Right lobe of liver (tissue), 6 donors: ENCODE measurements around the gene PPM1H. TPM values are rescaled to one million over a fixed set of nuclear protein-coding genes. Genes with fewer than 3 reads are reported as not detected.

Experiments
- ATAC-seq, 4 donors: fragments of 200-7000 bp; cut with Tn5 transposase; one replicate each; pipeline ENCODE4 v1.9.1; 2020; ENCODE audit warnings: mild to moderate bottlenecking in 4 of 4, moderate library complexity in 4 of 4
- DNase-seq, 3 donors: peaks; one replicate each; pipeline ENCODE4 v3.0.0-alpha.2; 2020
- H3K27ac ChIP-seq, 3 donors: fragments of 200-600 bp; one replicate each; pipeline ENCODE4 v1.8.0; 2022
- H3K27me3 ChIP-seq, 2 donors: fragments of 200-600 bp; one replicate each; pipeline ENCODE4 v1.8.0; 2022
- H3K36me3 ChIP-seq, 4 donors: fragments of 200-600 bp; sonication (generic) in 1 of 4; one replicate each; pipeline versions ENCODE4 v1.5.1 to v1.8.0; 2017 to 2022; ENCODE audit warnings: control low read depth in 1 of 4
- H3K4me1 ChIP-seq, 4 donors: fragments of 200-600 bp; sonication (generic) in 1 of 4; one replicate each; pipeline versions ENCODE4 v1.5.1 to v1.8.0; 2017 to 2022; ENCODE audit warnings: control low read depth in 1 of 4
- H3K4me3 ChIP-seq, 3 donors: fragments of 200-600 bp; one replicate each; pipeline ENCODE4 v1.8.0; 2022
- H3K9me3 ChIP-seq, 4 donors: fragments of 200-600 bp; sonication (generic) in 1 of 4; one replicate each; pipeline versions ENCODE4 v1.5.1 to v1.8.0; 2017 to 2022; ENCODE audit warnings: control low read depth in 1 of 4
- CTCF ChIP-seq, 4 donors: fragments of 200-600 bp in 3 of 4; fragments of 450-650 bp in 1 of 4; IDR thresholded peaks; one replicate each; pipeline versions ENCODE4 v1.5.1 to v1.8.0; 2016 to 2022; ENCODE audit warnings: antibody characterized with exemption in 4 of 4, mild to moderate bottlenecking in 2 of 4
- POLR2A ChIP-seq: fragments of 450-650 bp; IDR thresholded peaks from one replicate; pipeline ENCODE4 v1.6.1; 2017; ENCODE audit warnings: antibody characterized with exemption, mild to moderate bottlenecking
- WGBS: methylation state at CpG from one replicate; pipeline ENCODE4 v1.1.6; 2018; ENCODE audit warnings: low coverage, low lambda C conversion rate; ENCODE audit not compliant: insufficient coverage; ENCODE audit errors: missing lambda C conversion rate; 5-methylcytosine and 5-hydroxymethylcytosine counted together
- intact Hi-C, 2 donors: fragments of 100-400 bp; cut with DNase I; formaldehyde crosslinking; loops; one replicate each; pipeline versions ENCODE4 v1.11.2 to v1.14.1; 2022
- long read RNA-seq: library from polyadenylated mRNA; unstranded; transcript quantifications from one replicate; pipeline ENCODE4 v2.0.0, GENCODE V29; 2019
- total RNA-seq, 6 experiments: library from RNA; depleted of rRNA in 2 of 6; stranded (reverse); fragments of >200 nt in 2 of 6; fragmentation: NEBNext Ultra II Directional in 3 of 6; extraction: Animal tissue kit (Norgen Biotek cat#: 25700) in 3 of 6; gene quantifications; one replicate each; pipeline versions ENCODE4 v1.1.0 to v1.2.4, GENCODE V29; 2016 to 2023
- donor health status: DM: no; HTN: yes; CAD: no.
- donor health status: DM: no; HTN: no; CAD: no.
- donor health status: DM: no; HTN: no; CAD: no.
- donor health status: DM: no; HTN: yes; CAD: no.
- donor health status: DM: no; HTN: yes; CAD: no.

PPM1H gene
- 1 to 10 TPM; 3.8 to 9.2 (median 6.5) TPM for total RNA-seq
- long read RNA-seq = 0 reads

- intact Hi-C loops = no loop called here
- ATAC-seq (peak; percentile 94 to 98 (median 95)), DNase-seq (peak; percentile 94 to 96 (median 95))
- Histone ChIP-seq H3K27me3 (no peaks in the 10 kb centered on the region), H3K4me1 (peaks cover 0 to 6% (median 0%) of the 10 kb centered on the region in 4 donors), H3K4me3 (peak within 1 kb of the TSS; percentile 82 to 89 (median 87)), H3K9me3 (no peaks in the 10 kb centered on the region), H3K27ac (peak within 1 kb of the TSS; percentile 45 to 65 (median 48)), H3K36me3 (no peaks in the 10 kb centered on the region)
- TF ChIP-seq CTCF (IDR thresholded peaks at IDR 0.05) (peak; percentile 59 to 70 (median 64)), POLR2A (peak; percentile 42)
- 3% methylated on average over 24 of the region's 69 CpGs for WGBS
Measured at GRCh38 chr12:62934799-62935674, at the start of gene PPM1H. PPM1H (minus strand) TSS chr12:62935150; CDS start chr12:62934736, 414 bp downstream.

- peak in 3 of 4 donors; percentile 27 to 48 (median 31) for TF ChIP-seq CTCF (IDR thresholded peaks at IDR 0.05)
- TF ChIP-seq POLR2A = no peak
- Histone ChIP-seq H3K36me3 (no peaks in the 10 kb centered on the region), H3K9me3 (no peaks in the 10 kb centered on the region), H3K4me3 (no peak overlapping the region), H3K27me3 (no peaks in the 10 kb centered on the region), H3K27ac (no peak overlapping the region), H3K4me1 (no peaks in the 10 kb centered on the region)
- ATAC-seq (peak; percentile 23 to 64 (median 47)), DNase-seq (no peak)
- 24% methylated on average over 3 of the region's 4 CpGs for WGBS
- intact Hi-C loops = no loop called here
Measured at GRCh38 chr12:62983594-62983993, 48.6 kb upstream of the PPM1H start.

- DNase-seq = no peak
- no peak for ATAC-seq
- Histone ChIP-seq H3K27ac (no peak overlapping the region), H3K4me1 (no peaks in the 10 kb centered on the region), H3K9me3 (no peaks in the 10 kb centered on the region), H3K4me3 (no peak overlapping the region), H3K27me3 (no peaks in the 10 kb centered on the region), H3K36me3 (no peaks in the 10 kb centered on the region)
- TF ChIP-seq CTCF (IDR thresholded peaks at IDR 0.05) (no peak), POLR2A (no peak)
- intact Hi-C loops = no loop called here
Measured at GRCh38 chr12:62978768-62979167, 43.8 kb upstream of the PPM1H start.

GRCh38 chr12:62977883-62978282, 42.9 kb upstream of the PPM1H start:
- no peaks in the 10 kb centered on the region for H3K27me3 ChIP-seq
- TF ChIP-seq POLR2A = no peak
- no peak for TF ChIP-seq CTCF (IDR thresholded peaks at IDR 0.05)
- ATAC-seq = no peak
- no peaks in the 10 kb centered on the region for H3K36me3 ChIP-seq
- no peak for DNase-seq
- intact Hi-C loops = no loop called here
- WGBS = 89% methylated on average over 1 of the region's 1 CpG
- H3K4me3 ChIP-seq = no peak overlapping the region
- no peaks in the 10 kb centered on the region for H3K4me1 ChIP-seq
- H3K9me3 ChIP-seq = no peaks in the 10 kb centered on the region
- H3K27ac ChIP-seq = no peak overlapping the region
